ENCODE data around the gene POU2F3. TPM values are rescaled to one million over a fixed set of nuclear protein-coding genes. Genes with fewer than 3 reads are reported as not detected.

Gene POU2F3
- total and polyA plus RNA-seq, 2 experiments from 2014 or later: 0.15 to 0.40 TPM

GRCh38 chr11:120317689-120318480 is 77.9 kb downstream of the POU2F3 start:
- no peak for TF ChIP-seq CTCF (IDR thresholded peaks at IDR 0.05; ENCODE audit: low read depth, low read length)
- Histone ChIP-seq H3K9me3 (ENCODE audit: low read depth) (no peaks in the 10 kb centered on the region), H3K27ac (no peak overlapping the region), H3K4me1 (ENCODE audit: low read depth) (peaks cover 29% of the 10 kb centered on the region), H3K4me3 (no peak overlapping the region), H3K27me3 (no peaks in the 10 kb centered on the region), H3K36me3 (no peaks in the 10 kb centered on the region)
- DNase-seq (ENCODE audit: low read depth in 1 of 2, low spot score in 1 of 2): no peak

DNA sequence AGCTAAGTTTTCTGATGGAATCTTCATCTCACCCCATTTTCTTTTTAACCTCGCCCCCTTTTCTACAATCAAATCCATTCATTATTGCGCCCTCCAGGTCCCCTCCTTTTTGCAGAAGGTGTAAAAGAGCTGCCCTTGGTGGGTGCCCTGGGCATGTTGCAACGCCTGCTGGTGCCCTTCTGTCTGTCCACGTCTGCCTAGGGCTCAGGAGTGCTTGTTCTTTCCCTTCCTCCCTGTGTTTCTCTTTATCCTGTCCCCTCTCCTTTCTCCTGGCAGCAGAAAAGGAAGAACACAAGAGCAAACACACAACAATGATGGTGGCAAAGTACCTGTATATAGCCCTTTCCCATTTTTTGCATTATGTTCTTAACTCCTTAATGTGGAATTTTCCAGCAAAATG is 79.0 kb downstream of the POU2F3 start:
- Histone ChIP-seq H3K4me1 (ENCODE audit: low read depth) (peaks cover 29% of the 10 kb centered on the region), H3K9me3 (ENCODE audit: low read depth) (no peaks in the 10 kb centered on the region), H3K4me3 (no peak overlapping the region), H3K36me3 (no peaks in the 10 kb centered on the region), H3K27ac (no peak overlapping the region), H3K27me3 (no peaks in the 10 kb centered on the region)
- TF ChIP-seq CTCF (IDR thresholded peaks at IDR 0.05; ENCODE audit: low read depth, low read length): no peak
- no peak for DNase-seq (ENCODE audit: low read depth in 1 of 2, low spot score in 1 of 2)

- Histone ChIP-seq H3K36me3 (peaks cover 2% of the 10 kb centered on the region), H3K27ac (peak within 1 kb of the TSS; percentile 85)
- no peak for TF ChIP-seq CTCF (IDR thresholded peaks at IDR 0.05; ENCODE audit: low read depth, low read length)
These were observed 85.2 kb downstream of the POU2F3 start, which contains the start of gene TLCD5 for GRCh38 chr11:120324932-120325810. TLCD5 (plus strand) TSS chr11:120325299; CDS start chr11:120327442, 2,143 bp downstream.

DNA sequence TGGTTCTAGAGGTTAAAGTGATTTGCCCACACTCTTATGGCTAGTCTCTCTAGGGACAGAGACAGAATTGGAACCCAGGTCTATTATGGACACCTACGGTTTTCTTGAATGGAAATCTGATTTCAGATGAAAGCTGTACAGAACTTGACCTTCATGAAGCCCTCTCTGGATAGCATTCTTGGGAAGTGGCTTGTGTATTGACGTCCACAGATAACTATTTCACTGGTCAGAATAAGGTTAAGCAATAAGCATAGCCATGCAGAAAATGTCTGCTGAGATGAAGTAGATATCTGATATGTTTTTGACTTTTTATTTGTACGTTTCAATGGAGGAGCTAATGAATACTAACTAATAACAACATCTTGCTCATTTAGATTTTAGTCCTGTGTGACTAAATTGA is 86.3 kb downstream of the POU2F3 start:
- Histone ChIP-seq H3K4me3 (peak overlapping the region; percentile 67), H3K36me3 (peaks cover 11% of the 10 kb centered on the region), H3K9me3 (ENCODE audit: low read depth) (no peaks in the 10 kb centered on the region), H3K27me3 (no peaks in the 10 kb centered on the region), H3K4me1 (ENCODE audit: low read depth) (peaks cover 23% of the 10 kb centered on the region), H3K27ac (peak overlapping the region; percentile 85)
- TF ChIP-seq CTCF (IDR thresholded peaks at IDR 0.05; ENCODE audit: low read depth, low read length): no peak
- peak in 1 of 2 donors; percentile 76 for DNase-seq (ENCODE audit: low read depth in 1 of 2, low spot score in 1 of 2)

More at GRCh38 chr11:120324932-120325810, 85.2 kb downstream of the POU2F3 start, which contains the start of gene TLCD5:
- DNase-seq (ENCODE audit: low read depth in 1 of 2, low spot score in 1 of 2): peak; percentile 70 to 89
- Histone ChIP-seq H3K9me3 (ENCODE audit: low read depth) (no peaks in the 10 kb centered on the region), H3K4me3 (peak within 1 kb of the TSS; percentile 67), H3K27me3 (no peaks in the 10 kb centered on the region), H3K4me1 (ENCODE audit: low read depth) (peaks cover 22% of the 10 kb centered on the region)

DNA sequence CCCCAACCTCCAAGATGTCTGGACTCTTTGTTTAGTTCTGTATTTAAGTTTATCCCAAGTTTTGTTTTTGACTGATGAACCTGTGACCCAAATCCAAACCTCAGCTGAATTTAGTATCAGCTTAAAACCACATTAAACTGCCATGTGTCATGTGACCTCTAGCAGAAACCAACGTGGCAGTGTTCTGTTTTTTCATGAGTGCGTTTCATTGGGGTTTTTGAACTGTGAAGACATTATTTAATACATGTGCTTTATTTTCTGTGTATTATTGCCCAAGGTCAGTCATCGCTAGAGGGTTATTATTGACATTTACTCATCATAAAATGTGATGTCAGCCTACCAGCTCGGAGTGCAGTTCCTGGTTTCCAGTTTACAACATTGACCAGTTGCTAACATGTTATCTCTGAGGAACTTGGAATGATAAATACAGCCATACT is 86.9 kb downstream of the POU2F3 start:
- H3K4me3 ChIP-seq: no peak overlapping the region
- no peaks in the 10 kb centered on the region for H3K27me3 ChIP-seq
- H3K36me3 ChIP-seq: peaks cover 11% of the 10 kb centered on the region
- no peaks in the 10 kb centered on the region for H3K9me3 ChIP-seq (ENCODE audit: low read depth)
- peaks cover 29% of the 10 kb centered on the region for H3K4me1 ChIP-seq (ENCODE audit: low read depth)
- peak in 1 of 2 donors; percentile 35 for DNase-seq (ENCODE audit: low read depth in 1 of 2, low spot score in 1 of 2)
- no peak for TF ChIP-seq CTCF (IDR thresholded peaks at IDR 0.05; ENCODE audit: low read depth, low read length)
- H3K27ac ChIP-seq: peak overlapping the region; percentile 85
